ENCODE data around the gene LGALS14. TPM values are rescaled to one million over a fixed set of nuclear protein-coding genes. Genes with fewer than 3 reads are reported as not detected.

LGALS14 gene
- total and polyA plus RNA-seq, 8 donors, result 0.31 TPM; not detected in 7

GRCh38 chr19:39740395-39740794 lies 36.1 kb downstream of the LGALS14 start:
- H3K4me1 ChIP-seq, result no peaks in the 10 kb centered on the region
- intact Hi-C loops (cut with DNase I), result no loop called here
- peaks cover 0 to 18% of the 10 kb centered on the region in 2 donors for H3K27me3 ChIP-seq
- no peak overlapping the region for H3K4me3 ChIP-seq
- no peaks in the 10 kb centered on the region for H3K9me3 ChIP-seq
- H3K36me3 ChIP-seq, result no peaks in the 10 kb centered on the region
- ATAC-seq (no peak), DNase-seq (no peak)
- H3K27ac ChIP-seq, result no peak overlapping the region
- TF ChIP-seq CTCF (IDR thresholded peaks at IDR 0.05), result no peak

GRCh38 chr19:39745643-39746042 lies 41.4 kb downstream of the LGALS14 start:
- Histone ChIP-seq H3K27ac (no peak overlapping the region), H3K9me3 (no peaks in the 10 kb centered on the region), H3K4me3 (no peak overlapping the region), H3K36me3 (no peaks in the 10 kb centered on the region), H3K4me1 (no peaks in the 10 kb centered on the region), H3K27me3 (peaks cover 0 to 22% of the 10 kb centered on the region in 2 donors)
- ATAC-seq (no peak), DNase-seq (no peak)
- intact Hi-C loops (cut with DNase I), result no loop called here
- no peak for TF ChIP-seq CTCF (IDR thresholded peaks at IDR 0.05)

GRCh38 chr19:39746836-39747529 lies 42.7 kb downstream of the LGALS14 start:
- Histone ChIP-seq H3K4me1 (no peaks in the 10 kb centered on the region), H3K4me3 (no peak overlapping the region), H3K27ac (no peak overlapping the region), H3K27me3 (peaks cover 0 to 25% of the 10 kb centered on the region in 2 donors), H3K36me3 (no peaks in the 10 kb centered on the region), H3K9me3 (no peaks in the 10 kb centered on the region)
- no peak for ATAC-seq
- no peak for DNase-seq
- intact Hi-C loops (cut with DNase I), result no loop called here
- TF ChIP-seq CTCF (IDR thresholded peaks at IDR 0.05), result no peak

GRCh38 chr19:39749981-39750380 lies 45.7 kb downstream of the LGALS14 start:
- intact Hi-C loops (cut with DNase I), result no loop called here

GRCh38 chr19:39752390-39752789 lies 48.1 kb downstream of the LGALS14 start:
- H3K27me3 ChIP-seq, result peaks cover 0 to 23% of the 10 kb centered on the region in 2 donors
- TF ChIP-seq CTCF (IDR thresholded peaks at IDR 0.05), result no peak
- no peaks in the 10 kb centered on the region for H3K4me1 ChIP-seq
- DNase-seq (no peak), ATAC-seq (no peak)
- no peaks in the 10 kb centered on the region for H3K9me3 ChIP-seq
- no peak overlapping the region for H3K27ac ChIP-seq
- intact Hi-C loops (cut with DNase I), result no loop called here
- H3K4me3 ChIP-seq, result no peak overlapping the region
- H3K36me3 ChIP-seq, result no peaks in the 10 kb centered on the region

More at GRCh38 chr19:39749981-39750380, 45.7 kb downstream of the LGALS14 start:
- Histone ChIP-seq H3K9me3 (no peaks in the 10 kb centered on the region), H3K27me3 (peaks cover 0 to 19% of the 10 kb centered on the region in 2 donors), H3K36me3 (no peaks in the 10 kb centered on the region), H3K27ac (no peak overlapping the region), H3K4me1 (no peaks in the 10 kb centered on the region), H3K4me3 (no peak overlapping the region)
- DNase-seq (no peak), ATAC-seq (no peak)
- TF ChIP-seq CTCF (IDR thresholded peaks at IDR 0.05), result no peak

Data from left lung (tissue), 10 donors.